ENCODE results near the gene ZDHHC1. TPM values are rescaled to one million over a fixed set of nuclear protein-coding genes. Genes with fewer than 3 reads are reported as not detected.
A peak's percentile ranks its signal among the peaks of the same experiment; 100 is the strongest.

The ZDHHC1 gene
- 2.9 TPM for total RNA-seq
- long read RNA-seq, partial matches to known transcripts, result 6 of 15 reads
- long read RNA-seq, other reads (novel, unspliced or antisense), result 3 of 15 reads

- no peaks in the 10 kb centered on the region for H3K27me3 ChIP-seq (ENCODE audit: low read depth)
- H3K4me3 ChIP-seq, result peak within 1 kb of the TSS; percentile 91
- peak within 1 kb of the TSS; percentile 84 for H3K27ac ChIP-seq (replicated peaks)
- H3K36me3 ChIP-seq, result no peaks in the 10 kb centered on the region
- TF ChIP-seq CTCF (IDR thresholded peaks at IDR 0.05; ENCODE audit: borderline replicate concordance), result peak; percentile 69
- intact Hi-C loops (cut with micrococcal nuclease), result no loop called here
- peaks cover 36% of the 10 kb centered on the region for H3K4me1 ChIP-seq
- no peaks in the 10 kb centered on the region for H3K9me3 ChIP-seq (replicated peaks)
- peak; percentile 76 for DNase-seq
Measured at GRCh38 chr16:67415872-67416793, at the start of gene ZDHHC1. ZDHHC1 (minus strand) TSS chr16:67416477; CDS start chr16:67407775, 8,702 bp downstream.

DNA sequence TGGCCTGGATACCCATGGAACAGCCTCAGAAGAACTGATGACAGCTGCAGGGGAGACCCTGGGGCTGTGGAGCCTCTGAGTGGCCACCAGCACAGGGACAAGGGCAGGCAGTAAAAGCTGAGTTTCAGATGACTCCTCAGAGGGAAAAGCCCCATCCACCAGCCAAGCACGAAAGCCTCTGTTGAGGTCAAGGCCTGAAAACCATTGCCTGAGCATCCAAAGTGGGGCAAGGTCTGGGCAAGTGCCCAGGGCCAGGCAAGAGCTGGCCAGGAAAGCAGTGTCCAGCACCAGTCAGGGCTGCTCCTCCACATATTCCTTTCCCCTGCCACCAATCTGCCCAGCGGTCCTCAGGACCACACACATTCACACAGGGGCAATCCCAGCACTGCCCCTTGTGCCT is 48.3 kb upstream of the ZDHHC1 start:
- no peaks in the 10 kb centered on the region for H3K36me3 ChIP-seq
- no peaks in the 10 kb centered on the region for H3K9me3 ChIP-seq (replicated peaks)
- no peaks in the 10 kb centered on the region for H3K27me3 ChIP-seq (ENCODE audit: low read depth)
- DNase-seq, result no peak
- no peak overlapping the region for H3K27ac ChIP-seq (replicated peaks)
- no peak for TF ChIP-seq CTCF (IDR thresholded peaks at IDR 0.05; ENCODE audit: borderline replicate concordance)
- H3K4me3 ChIP-seq, result no peak overlapping the region
- intact Hi-C loops (cut with micrococcal nuclease), result no loop called here
- peaks cover 87% of the 10 kb centered on the region for H3K4me1 ChIP-seq

GRCh38 chr16:67463691-67464090 is 47.4 kb upstream of the ZDHHC1 start:
- Histone ChIP-seq H3K27ac (replicated peaks) (no peak overlapping the region), H3K36me3 (no peaks in the 10 kb centered on the region), H3K4me3 (no peak overlapping the region), H3K27me3 (ENCODE audit: low read depth) (no peaks in the 10 kb centered on the region), H3K9me3 (replicated peaks) (no peaks in the 10 kb centered on the region), H3K4me1 (peaks cover 87% of the 10 kb centered on the region)
- DNase-seq, result no peak
- intact Hi-C loops (cut with micrococcal nuclease), result no loop called here
- no peak for TF ChIP-seq CTCF (IDR thresholded peaks at IDR 0.05; ENCODE audit: borderline replicate concordance)

- Histone ChIP-seq H3K27ac (replicated peaks) (no peak overlapping the region), H3K36me3 (no peaks in the 10 kb centered on the region), H3K4me3 (no peak overlapping the region), H3K27me3 (ENCODE audit: low read depth) (no peaks in the 10 kb centered on the region), H3K4me1 (peaks cover 87% of the 10 kb centered on the region), H3K9me3 (replicated peaks) (no peaks in the 10 kb centered on the region)
- no peak for TF ChIP-seq CTCF (IDR thresholded peaks at IDR 0.05; ENCODE audit: borderline replicate concordance)
- DNase-seq, result no peak
- intact Hi-C loops (cut with micrococcal nuclease), result no loop called here
Measured at GRCh38 chr16:67463059-67463458, 46.8 kb upstream of the ZDHHC1 start.

- Histone ChIP-seq H3K27ac (replicated peaks) (peak overlapping the region; percentile 83), H3K9me3 (replicated peaks) (no peaks in the 10 kb centered on the region), H3K36me3 (no peaks in the 10 kb centered on the region), H3K4me1 (peaks cover 87% of the 10 kb centered on the region), H3K27me3 (ENCODE audit: low read depth) (no peaks in the 10 kb centered on the region), H3K4me3 (no peak overlapping the region)
- no peak for TF ChIP-seq CTCF (IDR thresholded peaks at IDR 0.05; ENCODE audit: borderline replicate concordance)
- DNase-seq, result no peak
- intact Hi-C loops (cut with micrococcal nuclease), result no loop called here
Measured at GRCh38 chr16:67462279-67462655, 46.0 kb upstream of the ZDHHC1 start.
